Right renal cortex interstitium (tissue), 3 donors: ENCODE data around the gene DOCK8. TPM values are rescaled to one million over a fixed set of nuclear protein-coding genes. Genes with fewer than 3 reads are reported as not detected.
"Not testable (repeated sequence)": the region's sequence is repeated elsewhere in the genome, so short reads cannot be mapped to it uniquely, and the experiment has no call there.

ENCODE experiments used
- DNase-seq, 3 donors: peaks; one replicate each; pipeline ENCODE4 v3.0.0-alpha.2; 2013; ENCODE audit warnings: low read depth in 3 of 3, low spot score in 2 of 3
- polyA plus RNA-seq, 3 donors: library from polyadenylated mRNA; unstranded; fragments of 120-200 nt; gene quantifications; one replicate each; pipeline ENCODE4 v1.2.1, GENCODE V29; 2013; ENCODE audit not compliant: insufficient read length in 3 of 3

Gene DOCK8
- polyA plus RNA-seq, 3 donors: 10.8 to 15.6 (median 10.9) TPM

DNA sequence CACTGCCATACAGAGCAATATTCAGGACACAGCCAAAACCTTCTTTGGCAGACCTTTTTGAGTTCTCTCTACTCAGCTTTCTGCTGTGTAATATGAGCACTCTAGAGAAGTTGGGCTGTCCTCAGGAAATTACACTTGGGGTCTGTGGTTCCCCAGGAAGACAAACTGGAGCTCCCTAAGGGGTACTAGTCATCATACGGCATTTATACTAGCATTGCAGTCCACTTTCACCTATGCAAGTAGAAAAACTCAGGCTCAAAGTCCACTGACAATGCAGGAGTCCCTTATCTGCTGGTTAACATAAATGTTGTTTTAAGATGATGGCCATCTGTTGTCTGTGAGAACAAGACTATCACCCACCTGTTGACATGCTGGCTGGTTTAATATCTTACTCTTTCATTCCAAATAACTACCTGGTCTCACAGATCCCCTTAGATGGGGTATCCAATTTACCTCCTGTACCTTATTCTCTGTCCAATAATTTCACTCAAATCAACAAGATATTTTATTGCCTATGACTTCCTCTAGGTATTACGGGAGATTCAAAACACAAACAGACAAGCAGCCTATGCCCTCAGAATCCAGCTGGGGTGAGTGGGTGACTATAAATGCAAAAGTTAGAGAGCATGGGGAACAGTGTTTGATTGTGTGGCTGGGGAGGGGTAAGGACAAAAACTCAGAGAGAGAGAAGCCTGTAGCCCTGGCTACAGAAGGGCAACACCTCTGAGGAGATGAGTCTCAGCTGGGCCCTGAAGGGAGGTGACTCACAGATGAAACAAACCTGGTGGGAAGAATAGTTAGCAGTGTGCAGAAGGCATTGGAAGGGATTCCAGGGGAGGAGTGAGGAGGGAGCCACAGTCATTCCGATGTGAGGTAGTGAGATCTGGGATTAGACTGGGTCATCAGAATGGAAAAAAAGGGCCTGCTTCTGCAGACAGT, 10.2 kb downstream of the DOCK8 start:
- no peak for DNase-seq

DNA sequence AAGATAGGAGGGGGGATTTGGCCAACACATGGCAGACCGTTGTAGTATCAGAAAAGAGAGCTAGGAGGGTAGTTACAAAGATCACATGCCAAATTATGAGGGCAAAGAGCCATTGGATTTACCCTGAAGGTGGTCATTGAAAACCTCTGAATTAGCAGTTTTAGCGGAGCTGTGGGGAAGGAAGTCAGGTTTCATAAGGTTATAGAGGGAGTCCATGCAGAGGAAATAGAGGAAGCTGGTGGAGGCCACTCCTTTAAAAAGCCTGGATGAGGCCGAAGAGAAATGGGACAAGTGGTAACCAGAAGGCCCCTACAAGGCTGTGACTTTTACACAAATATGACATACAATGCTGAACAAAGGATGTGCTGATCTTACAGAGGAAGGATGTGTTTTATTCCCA, 13.2 kb downstream of the DOCK8 start:
- DNase-seq: no peak

DNA sequence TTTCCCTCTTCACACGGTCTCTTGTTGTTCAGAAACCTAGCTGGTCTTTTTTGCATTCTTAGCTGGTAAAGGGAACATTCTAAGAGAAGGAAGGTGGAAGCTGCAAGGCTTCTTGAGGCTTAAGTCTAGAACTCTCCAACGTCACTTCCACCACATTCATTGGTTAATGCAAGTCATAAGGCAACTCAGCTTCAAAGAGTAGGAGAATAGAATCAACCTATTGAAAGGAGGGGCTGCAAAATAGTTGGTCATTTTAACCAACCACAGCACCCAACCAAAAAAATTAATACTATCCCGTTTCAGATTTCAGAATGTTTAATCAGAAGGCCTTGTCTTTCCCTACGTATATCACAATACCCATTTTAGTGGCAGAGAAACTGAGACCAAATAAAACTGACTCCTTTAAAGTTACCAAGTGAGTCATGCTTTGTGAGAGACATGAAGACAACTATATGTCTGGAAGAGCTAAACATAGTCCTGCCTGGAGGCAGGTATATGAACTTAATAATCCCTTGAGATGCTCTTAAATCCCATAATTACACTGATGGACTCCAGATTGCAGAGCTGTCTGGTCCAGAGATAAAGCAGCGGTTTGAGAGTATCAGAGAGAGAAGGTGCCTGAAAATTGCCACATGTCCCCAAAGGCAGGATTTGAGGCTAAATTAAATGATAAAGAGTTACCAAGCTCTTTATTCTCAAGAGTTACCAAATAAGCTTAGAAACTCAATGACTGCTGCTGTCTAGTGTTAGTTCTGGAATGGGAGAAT, 14.4 kb downstream of the DOCK8 start:
- DNase-seq: no peak

DNA sequence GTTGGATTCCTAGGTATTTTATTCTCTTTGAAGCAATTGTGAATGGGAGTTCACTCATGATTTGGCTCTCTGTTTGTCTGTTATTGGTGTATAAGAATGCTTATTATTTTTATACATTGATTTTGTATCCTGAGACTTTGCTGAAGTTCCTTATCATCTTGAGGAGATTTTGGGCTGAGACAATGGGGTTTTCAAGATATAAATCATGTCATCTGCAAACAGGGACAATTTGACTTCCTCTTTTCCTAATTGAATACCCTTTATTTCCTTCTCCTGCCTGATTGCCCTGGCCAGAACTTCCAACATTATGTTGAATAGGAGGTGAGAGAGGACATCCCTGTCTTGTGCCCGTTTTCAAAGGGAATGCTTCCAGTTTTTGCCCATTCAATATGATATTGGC, 17.0 kb downstream of the DOCK8 start:
- not testable (repeated sequence) for DNase-seq

DNA sequence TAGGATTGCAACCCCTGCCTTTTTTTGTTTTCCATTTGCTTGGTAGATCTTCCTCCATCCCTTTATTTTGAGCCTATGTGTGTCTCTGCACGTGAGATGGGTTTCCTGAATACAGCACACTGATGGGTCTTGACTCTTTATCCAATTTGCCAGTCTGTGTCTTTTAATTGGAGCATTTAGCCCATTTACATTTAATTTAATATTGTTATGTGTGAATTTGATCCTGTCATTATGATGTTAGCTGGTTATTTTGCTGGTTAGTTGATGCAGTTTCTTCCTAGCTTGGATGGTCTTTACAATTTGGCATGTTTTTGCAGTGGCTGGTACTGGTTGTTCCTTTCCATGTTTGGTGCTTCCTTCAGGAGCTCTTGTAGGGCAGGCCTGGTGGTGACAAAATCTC, 19.0 kb downstream of the DOCK8 start:
- DNase-seq: not testable (repeated sequence)

DNA sequence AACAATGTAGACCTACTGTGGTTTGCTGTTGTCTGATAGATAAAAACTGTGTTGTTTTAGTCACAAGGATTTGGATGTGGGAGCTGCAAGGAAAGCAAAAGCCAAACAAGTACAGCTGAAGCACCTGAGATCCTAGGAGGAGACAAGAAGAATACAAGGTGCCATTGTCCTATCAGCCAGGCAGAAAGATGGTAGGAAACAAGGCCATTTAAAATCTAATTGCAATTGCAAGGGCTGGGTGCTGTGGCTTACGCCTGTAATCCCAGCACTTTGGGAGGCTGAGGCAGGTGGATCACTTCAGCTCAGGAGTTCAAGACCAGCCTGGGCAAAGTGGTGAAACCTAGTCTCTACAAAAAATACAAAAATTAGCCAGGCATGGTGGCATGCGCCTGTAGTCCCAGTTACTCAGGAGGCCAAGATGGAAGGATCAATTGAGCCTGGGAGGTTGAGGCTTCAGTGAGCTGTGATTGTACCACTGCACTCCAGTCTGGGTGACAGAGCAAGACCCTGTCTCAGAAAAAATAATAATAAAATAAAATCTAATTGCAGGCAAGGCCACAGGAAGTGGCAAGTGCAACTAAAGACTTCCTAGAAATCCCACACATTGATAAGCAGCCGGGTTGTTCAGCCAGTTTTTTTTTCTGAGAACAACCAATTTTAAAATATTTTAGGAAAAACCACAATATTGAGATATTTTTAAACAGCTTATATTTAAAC, 22.6 kb downstream of the DOCK8 start:
- no peak for DNase-seq

DNA sequence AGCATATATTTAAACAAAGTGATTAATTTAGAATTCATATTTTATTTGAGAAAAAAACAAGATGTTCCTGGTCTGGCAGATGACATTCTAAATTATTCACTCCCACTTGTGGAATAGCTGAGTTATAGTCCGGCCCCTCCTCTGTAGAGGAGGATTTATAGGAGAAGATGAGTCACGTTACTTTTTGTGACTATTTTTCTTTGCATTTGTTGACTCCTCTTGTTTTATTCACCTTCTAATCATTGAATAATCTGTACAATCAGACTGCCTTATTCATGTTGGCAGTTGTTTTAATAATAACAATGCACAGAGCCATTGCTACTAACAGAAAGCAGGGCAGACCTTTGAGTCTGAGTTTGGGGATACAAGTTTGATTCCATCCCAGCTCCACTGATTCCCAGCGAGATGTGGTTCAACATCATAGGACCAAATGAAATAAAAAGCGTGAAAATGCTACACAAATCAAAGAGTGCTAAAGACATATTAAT, 23.2 kb downstream of the DOCK8 start:
- DNase-seq: no peak

DNA sequence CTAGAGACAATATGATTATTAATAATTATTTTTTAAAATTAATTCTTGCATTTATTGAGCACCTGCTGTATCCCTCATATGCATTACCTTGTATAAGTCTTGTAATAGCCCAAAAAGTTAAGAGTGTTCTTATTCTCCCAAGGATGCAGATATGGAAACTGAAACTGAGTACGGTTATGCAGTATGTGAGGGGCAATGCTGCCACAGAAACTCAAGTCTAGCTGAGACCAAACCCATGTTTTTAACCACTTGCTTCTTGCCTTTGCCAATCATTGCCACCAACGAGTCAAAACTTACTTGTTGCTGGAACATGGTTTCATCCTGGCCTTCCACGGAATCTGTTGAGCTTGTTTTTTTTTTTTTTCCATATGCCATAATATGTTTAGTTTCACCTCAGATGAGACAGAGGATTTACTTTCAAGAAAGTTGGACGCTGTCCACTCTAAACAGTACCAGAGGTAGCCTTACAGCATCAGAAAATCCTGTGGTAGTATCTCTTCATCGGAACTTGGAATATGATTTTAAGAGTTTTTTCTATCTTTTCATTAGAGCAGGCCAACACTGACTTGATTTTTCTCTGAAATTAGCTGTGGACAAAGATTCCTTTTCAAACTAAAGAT, 27.9 kb downstream of the DOCK8 start:
- DNase-seq: no peak

DNA sequence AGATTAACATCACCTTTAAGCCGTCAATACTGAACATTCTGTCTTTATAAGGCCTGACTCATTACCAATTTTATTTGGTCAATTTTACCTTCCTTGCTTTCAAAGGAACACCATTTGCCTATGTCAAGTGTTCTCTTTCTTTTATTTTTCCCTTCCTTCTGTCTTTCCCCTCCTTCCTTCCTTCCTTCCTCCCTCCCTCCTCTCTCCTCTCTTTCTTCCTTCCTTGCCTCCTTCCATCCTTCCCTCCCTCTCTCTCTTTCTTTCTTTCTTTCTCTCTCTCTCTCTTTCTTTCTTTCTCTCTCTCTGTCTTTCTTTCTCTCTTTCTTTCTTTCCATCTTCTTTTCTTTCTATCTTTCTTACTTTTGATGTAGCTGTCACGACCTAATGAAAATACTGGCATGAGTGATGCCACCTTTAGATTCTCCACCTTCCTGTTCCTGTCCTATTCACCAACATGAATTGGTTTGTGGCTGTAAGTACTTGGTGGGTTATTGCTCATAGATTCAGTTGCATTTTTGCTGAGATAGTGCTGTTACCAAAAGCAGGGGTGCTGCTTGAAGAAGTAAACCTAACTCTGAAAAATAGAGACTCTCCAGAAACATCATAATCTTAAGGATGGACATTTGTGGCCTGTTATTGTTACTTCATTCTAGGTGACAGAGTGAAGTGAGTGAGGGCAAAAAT, 33.8 kb downstream of the DOCK8 start:
- DNase-seq: no peak

DNA sequence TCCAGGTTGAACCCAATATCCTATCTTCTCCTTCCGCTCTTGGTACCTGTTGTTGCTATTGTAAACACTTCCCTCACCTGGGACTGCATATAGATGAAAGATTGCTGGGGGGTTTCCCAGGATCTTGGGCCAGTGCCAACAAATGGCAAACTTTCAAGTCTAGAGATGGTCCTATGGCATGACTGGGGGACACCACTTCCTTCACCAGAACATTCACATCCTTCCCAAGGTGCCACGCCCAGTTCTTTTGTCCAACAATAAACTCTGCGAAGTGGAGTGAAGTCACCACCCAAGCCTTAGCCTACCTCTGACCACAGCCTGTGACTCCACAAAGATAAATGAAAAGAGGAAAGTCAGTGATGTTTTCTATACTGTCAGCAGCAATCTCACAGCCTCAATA, 34.4 kb downstream of the DOCK8 start:
- DNase-seq: no peak

DNA sequence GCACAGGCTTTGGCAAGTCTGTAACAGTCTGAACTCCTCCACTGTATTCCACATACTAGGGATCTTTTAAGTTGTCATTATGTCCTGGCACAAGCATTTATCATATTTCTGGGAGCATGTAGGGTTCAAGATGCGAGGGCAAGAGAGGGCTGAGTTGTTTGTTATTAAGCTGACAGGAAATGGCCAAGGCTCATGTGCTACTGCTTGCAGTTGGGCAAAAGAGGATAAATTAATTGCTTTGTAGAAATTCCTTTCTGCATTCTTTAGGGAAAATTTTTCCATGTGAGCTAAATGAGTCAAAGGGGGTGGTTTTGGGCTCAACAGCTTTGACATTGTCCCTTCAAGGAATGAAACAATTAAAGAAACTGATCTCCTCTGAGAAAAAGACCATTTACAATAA, 35.4 kb downstream of the DOCK8 start:
- DNase-seq: no peak

DNA sequence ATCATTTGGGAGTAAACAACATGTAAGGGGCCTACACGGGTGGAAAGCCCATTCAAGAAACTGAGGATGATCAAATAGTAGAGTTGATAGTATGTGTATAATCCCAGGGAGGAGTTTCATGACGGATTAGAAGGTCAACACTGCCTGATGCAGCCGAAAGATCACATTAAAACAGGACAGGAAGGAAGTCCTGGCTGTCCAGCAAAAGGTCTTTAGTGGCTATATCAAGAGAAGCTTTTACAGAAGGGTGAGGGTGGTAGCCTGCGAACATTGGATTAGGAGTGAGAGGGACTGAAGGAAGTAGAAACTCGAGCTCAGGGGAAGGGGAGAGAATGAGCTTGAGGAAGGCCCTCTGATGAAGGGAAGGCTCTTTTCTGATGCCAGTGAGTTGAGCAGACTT, 36.0 kb downstream of the DOCK8 start:
- DNase-seq: no peak

DNA sequence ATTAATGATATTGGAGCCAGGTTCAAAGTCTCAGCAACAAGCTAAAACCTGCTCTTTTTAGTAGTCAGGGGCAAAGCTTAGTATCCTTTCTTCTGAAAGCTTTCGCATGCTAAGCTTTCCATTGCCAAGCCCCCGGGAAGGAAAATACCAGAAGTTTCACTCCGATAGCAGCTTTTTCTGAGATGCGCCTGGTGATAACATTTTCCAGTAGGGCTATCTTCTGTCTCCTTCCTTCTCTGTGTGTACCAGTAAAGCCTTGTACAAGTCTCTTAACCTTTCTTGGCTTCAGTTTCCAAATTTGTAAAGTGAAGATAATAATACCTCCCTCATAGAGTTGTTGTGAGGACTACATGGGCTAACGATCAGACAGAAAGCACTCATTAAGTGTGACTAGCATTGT, 36.7 kb downstream of the DOCK8 start:
- DNase-seq: no peak

DNA sequence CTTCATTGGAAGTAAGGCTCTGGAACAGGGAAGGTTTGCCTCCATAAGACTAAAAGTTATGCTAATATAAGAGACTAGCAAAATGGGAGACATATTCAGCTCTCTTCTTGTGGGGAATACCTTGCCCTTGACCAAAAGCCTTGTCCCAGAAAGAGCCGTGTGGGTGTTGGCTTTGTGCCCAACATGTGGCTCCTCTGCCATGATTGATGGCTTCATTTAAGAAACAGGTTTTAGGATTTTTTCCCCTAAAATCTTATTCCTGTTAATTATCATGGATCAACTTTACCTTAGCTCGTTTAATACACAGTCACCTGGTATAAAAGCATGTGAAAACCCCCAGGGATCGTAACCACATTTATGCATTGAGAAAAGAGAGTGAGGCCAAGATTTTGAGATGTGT, 38.9 kb downstream of the DOCK8 start:
- DNase-seq: no peak

DNA sequence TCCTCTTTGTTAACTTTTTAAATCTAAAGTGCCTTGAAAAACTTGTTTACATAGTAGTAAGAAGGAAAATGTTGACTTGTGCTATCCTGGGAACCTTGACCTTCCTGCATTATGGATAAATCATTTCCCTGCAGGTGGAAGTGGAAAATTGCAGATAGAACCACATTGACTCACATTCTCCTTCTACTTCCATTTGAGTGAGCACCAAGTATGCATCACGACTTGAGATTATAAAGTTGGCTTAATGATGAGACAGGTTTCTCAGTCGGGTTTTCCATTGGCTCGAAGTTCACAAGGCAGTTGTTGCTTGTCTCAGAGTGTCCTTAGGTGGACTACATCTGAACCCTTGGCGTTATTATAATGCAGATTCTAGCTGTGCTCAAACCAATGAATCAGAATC, 39.9 kb downstream of the DOCK8 start:
- DNase-seq: no peak

DNA sequence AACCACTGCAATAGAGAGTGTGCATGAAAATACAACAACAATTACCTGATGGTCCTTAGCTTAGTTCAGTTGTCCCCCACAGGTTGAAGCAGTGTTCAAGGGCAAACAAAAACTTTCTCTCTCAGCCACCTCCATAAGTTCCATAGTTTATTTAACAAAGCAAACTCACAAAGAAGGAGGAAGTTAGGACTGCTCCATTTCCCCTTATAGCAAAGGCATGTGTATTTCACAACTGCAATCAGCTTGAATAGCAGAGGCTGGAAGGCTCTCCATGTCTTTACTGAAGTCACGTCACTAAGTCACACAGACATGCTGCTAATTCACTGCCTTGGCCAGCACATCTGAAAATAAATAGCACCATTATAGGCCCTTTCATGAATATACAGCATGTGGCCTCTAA, 43.3 kb downstream of the DOCK8 start:
- no peak for DNase-seq

DNA sequence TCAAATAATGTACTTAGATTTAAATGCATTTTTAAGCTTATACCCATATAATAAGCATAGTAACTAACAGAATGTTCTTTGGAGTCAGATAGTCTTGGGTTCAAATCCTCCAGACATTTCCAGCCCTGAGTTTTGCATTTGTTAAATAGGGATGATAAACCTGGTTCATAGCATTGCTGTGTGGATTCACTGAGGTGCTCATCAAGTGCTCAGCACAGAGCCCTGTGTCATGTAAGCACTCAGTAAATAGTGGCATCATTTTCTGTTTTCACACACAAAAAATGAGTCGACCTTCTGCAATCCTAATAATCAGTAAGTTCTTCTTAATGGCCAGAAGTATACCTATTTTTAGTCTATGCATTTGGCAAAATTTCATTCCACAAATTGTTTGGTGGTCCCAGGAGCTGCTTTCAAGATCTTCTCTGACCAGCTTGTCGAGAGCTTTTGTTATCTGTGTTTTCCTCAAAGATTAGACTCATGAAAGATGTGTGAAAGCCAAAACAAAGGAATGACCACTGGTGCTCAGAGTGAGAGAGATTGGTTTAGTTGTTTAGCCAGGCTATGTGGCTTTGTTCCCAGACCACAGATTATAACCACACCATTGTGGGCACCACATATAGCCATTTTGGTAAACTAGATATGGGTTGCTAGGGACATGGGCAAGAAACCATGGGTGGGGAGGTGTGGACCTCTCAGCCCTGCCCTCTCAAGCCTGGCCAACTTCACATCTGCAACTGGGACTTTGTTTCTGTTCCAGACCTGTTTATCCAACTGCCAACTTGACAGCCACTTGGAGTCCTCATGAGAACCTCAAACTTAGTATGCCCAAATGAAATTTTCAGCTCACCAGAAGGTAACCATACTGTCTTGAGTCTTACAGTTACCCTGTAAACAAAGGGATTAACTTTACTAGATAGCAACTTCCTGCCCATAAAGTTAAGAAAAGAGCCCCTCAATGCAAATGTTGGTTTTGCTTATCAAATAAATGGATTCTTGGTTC, 45.0 kb downstream of the DOCK8 start:
- no peak for DNase-seq

DNA sequence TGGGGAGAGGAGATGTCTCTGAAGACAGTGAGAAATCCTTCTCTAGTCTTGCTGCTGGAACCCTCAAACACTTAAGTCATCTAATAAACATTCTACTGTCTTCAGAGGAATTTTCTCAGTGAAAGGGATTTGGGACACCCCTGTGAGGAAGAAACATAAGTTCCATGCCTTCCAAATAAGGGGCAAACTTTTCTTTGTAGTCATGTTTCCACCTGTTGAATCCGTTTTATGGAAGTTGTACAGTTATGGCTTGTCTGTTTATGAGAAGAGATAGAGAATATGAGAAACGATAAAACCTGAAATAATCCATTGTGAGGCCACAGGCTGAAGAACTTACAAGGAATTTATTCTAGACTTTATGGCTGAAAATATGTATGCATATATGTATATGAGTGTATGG, 49.6 kb downstream of the DOCK8 start:
- no peak for DNase-seq
